PC-9 (cell line): ENCODE data around the gene RHAG.

Source experiments
- CTCF ChIP-seq: fragments of 200-600 bp; sonication (generic); conservative IDR thresholded peaks from 2 replicates; pipeline ENCODE4 v1.6.1; 2017; ENCODE audit warnings: mixed run types, antibody characterized with exemption, mild to moderate bottlenecking, moderate library complexity
- EZH2 ChIP-seq: fragments of 200-600 bp; sonication (generic); IDR thresholded peaks from 2 replicates; pipeline ENCODE4 v1.8.0; 2017; ENCODE audit warnings: antibody characterized with exemption, low read depth

GRCh38 chr6:49570474-49571079, 66.1 kb downstream of the RHAG start:
- TF ChIP-seq CTCF (peak; percentile 49), EZH2 (no peak)
